BE2C (cell line): ENCODE measurements around the gene CLHC1.

Experiments used
- DNase-seq: peaks from one replicate; pipeline ENCODE4 v3.0.0-alpha.2; 2020
- H3K27me3 ChIP-seq: fragments of 250-450 bp; sonication (Bioruptor Pico); 2 replicates; pipeline ENCODE4 v1.5.1; 2020; ENCODE audit warnings: mild to moderate bottlenecking
- H3K36me3 ChIP-seq: fragments of 250-450 bp; sonication (Bioruptor Pico); 2 replicates; pipeline ENCODE4 v1.5.1; 2020; ENCODE audit warnings: mild to moderate bottlenecking
- H3K4me1 ChIP-seq: fragments of 250-450 bp; sonication (Bioruptor Pico); 2 replicates; pipeline ENCODE4 v1.5.1; 2020
- H3K4me3 ChIP-seq: 2 replicates; pipeline ENCODE4 v1.5.1; 2011; ENCODE audit warnings: low read depth, low read length
- H3K9me3 ChIP-seq: fragments of 250-450 bp; sonication (Bioruptor Pico); 2 replicates; pipeline ENCODE4 v1.5.1; 2020
- CTCF ChIP-seq: IDR thresholded peaks from 2 replicates; pipeline ENCODE4 v1.5.1; 2012; ENCODE audit warnings: mild to moderate bottlenecking, low read depth, low read length

Gene CLHC1

GRCh38 chr2:55173438-55174054 lies 58.5 kb downstream of the CLHC1 start:
- Histone ChIP-seq H3K4me3 (no peak overlapping the region), H3K27me3 (no peaks in the 10 kb centered on the region), H3K9me3 (no peaks in the 10 kb centered on the region), H3K36me3 (no peaks in the 10 kb centered on the region), H3K4me1 (no peaks in the 10 kb centered on the region)
- no peak for TF ChIP-seq CTCF
- no peak for DNase-seq

- no peaks in the 10 kb centered on the region for H3K4me1 ChIP-seq
- H3K9me3 ChIP-seq, result no peaks in the 10 kb centered on the region
- no peak for TF ChIP-seq CTCF
- DNase-seq, result no peak
- no peaks in the 10 kb centered on the region for H3K36me3 ChIP-seq
- no peak overlapping the region for H3K4me3 ChIP-seq
- H3K27me3 ChIP-seq, result no peaks in the 10 kb centered on the region
Measured at GRCh38 chr2:55169915-55170314, 62.2 kb downstream of the CLHC1 start.

GRCh38 chr2:55169359-55169758 lies 62.7 kb downstream of the CLHC1 start:
- Histone ChIP-seq H3K36me3 (no peaks in the 10 kb centered on the region), H3K27me3 (no peaks in the 10 kb centered on the region), H3K4me1 (no peaks in the 10 kb centered on the region), H3K4me3 (no peak overlapping the region), H3K9me3 (no peaks in the 10 kb centered on the region)
- TF ChIP-seq CTCF, result no peak
- no peak for DNase-seq

- TF ChIP-seq CTCF, result peak; percentile 63
- Histone ChIP-seq H3K4me1 (no peaks in the 10 kb centered on the region), H3K4me3 (no peak overlapping the region), H3K36me3 (no peaks in the 10 kb centered on the region), H3K9me3 (no peaks in the 10 kb centered on the region), H3K27me3 (no peaks in the 10 kb centered on the region)
- peak; percentile 40 for DNase-seq
Measured at GRCh38 chr2:55168221-55169154, 63.6 kb downstream of the CLHC1 start.

- Histone ChIP-seq H3K4me1 (peaks cover 4% of the 10 kb centered on the region; the same call in 1 of the 2 replicates), H3K27me3 (no peaks in the 10 kb centered on the region), H3K9me3 (no peaks in the 10 kb centered on the region), H3K4me3 (no peak overlapping the region), H3K36me3 (no peaks in the 10 kb centered on the region)
- TF ChIP-seq CTCF, result no peak
- DNase-seq, result no peak
Measured at GRCh38 chr2:55165626-55166025, 66.5 kb downstream of the CLHC1 start.
